ENCODE results near the gene USP10. TPM values are rescaled to one million over a fixed set of nuclear protein-coding genes. Genes with fewer than 3 reads are reported as not detected.

The USP10 gene
- total RNA-seq, 1 experiment from 2014 or later = 203 TPM

DNA sequence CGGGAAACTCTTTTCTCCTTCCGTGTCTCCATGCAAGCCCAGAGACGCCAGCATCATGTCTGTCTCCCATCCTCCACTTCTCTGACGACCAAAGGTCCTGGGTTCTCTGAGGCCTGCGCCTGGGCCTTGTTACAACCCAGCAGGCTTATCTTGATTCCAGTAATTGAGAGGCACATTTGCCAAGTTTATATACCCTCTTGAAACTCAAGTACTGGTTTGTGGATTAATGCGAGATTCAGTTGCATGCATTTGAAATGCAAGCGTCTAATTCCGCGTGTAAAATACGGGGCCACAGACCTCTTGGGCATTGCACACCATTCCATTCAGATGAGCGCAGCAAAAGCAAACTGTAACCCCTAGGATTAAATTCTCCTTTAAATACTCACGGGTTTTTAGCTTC lies 91.3 kb downstream of the USP10 start:
- no peak overlapping the region for H4K91ac ChIP-seq (ENCODE audit: insufficient read length, low read depth, low read length)
- H3K27ac Mint-ChIP-seq = no peak overlapping the region
- no peaks in the 10 kb centered on the region for H3K9me3 ChIP-seq (ENCODE audit: control insufficient read depth, low read depth, low read length)
- H4K8ac ChIP-seq (replicated peaks; ENCODE audit: insufficient read length, low read depth, low read length) = no peak overlapping the region
- no peak overlapping the region for H3K14ac ChIP-seq (ENCODE audit: insufficient read depth, low read length)
- no peak overlapping the region for H3K9ac ChIP-seq (ENCODE audit: extremely low read depth, insufficient read length, low read length)
- H2BK120ac ChIP-seq (ENCODE audit: low read depth, low read length, poor library complexity, severe bottlenecking) = no peak overlapping the region
- H2AK5ac ChIP-seq (ENCODE audit: insufficient read length, low read length) = no peak overlapping the region
- no peaks in the 10 kb centered on the region for H3K27me3 Mint-ChIP-seq (ENCODE audit: low read depth)
- no peak overlapping the region for H3K18ac ChIP-seq (ENCODE audit: insufficient read length, low read depth, low read length)
- no peaks in the 10 kb centered on the region for H3K79me1 ChIP-seq (ENCODE audit: insufficient read depth, low read depth, low read length, poor library complexity, severe bottlenecking)
- no peak for DNase-seq
- H2AFZ ChIP-seq (ENCODE audit: low read length) = no peak overlapping the region
- H3K27ac ChIP-seq (ENCODE audit: insufficient read length, low read depth, low read length) = no peak overlapping the region
- WGBS (ENCODE audit: extremely low coverage, insufficient read length, low lambda C conversion rate) = no CpG with 5 or more reads among the region's 12 CpGs
- no peak overlapping the region for H3K4ac ChIP-seq (ENCODE audit: low read depth, low read length)
- H3K4me2 ChIP-seq (ENCODE audit: insufficient read depth, insufficient read length, low read length) = no peak overlapping the region
- no peak overlapping the region for H3K4me3 Mint-ChIP-seq
- no peak overlapping the region for H3K56ac ChIP-seq (ENCODE audit: insufficient read length, low read depth, low read length)
- 0 out of 4 replicates have a peak, but pooled peaks cover 0 to 4% of the 10 kb centered on the region in 2 experiments for H3K4me1 Mint-ChIP-seq
- no peak for TF ChIP-seq CTCF (conservative IDR thresholded peaks at IDR 0.05)
- no peaks in the 10 kb centered on the region for H3K27me3 ChIP-seq (ENCODE audit: insufficient read depth, low read length)
- no peaks in the 10 kb centered on the region for H3K9me3 Mint-ChIP-seq
- no peak overlapping the region for H4K5ac ChIP-seq (ENCODE audit: insufficient read length, low read depth, low read length)
- no peak overlapping the region for H3T11ph ChIP-seq (ENCODE audit: low read length)
- H2BK20ac ChIP-seq (ENCODE audit: low read depth, low read length, poor library complexity, severe bottlenecking) = no peak overlapping the region
- no peak overlapping the region for H2BK5ac ChIP-seq (ENCODE audit: insufficient read length, low read length)
- no peaks in the 10 kb centered on the region for H3K4me1 ChIP-seq (ENCODE audit: insufficient read depth, low read length)
- H3K79me2 ChIP-seq (ENCODE audit: insufficient read depth, low read length) = no peaks in the 10 kb centered on the region
- H3K36me3 Mint-ChIP-seq (ENCODE audit: insufficient read depth in 1 of 3, low read depth in 3 of 3) = no peaks in the 10 kb centered on the region
- no peaks in the 10 kb centered on the region for H3K23me2 ChIP-seq (ENCODE audit: insufficient read length, low read depth, low read length, poor library complexity, severe bottlenecking)
- no peak overlapping the region for H2BK15ac ChIP-seq (ENCODE audit: low read depth, low read length)
- no peaks in the 10 kb centered on the region for H4K20me1 ChIP-seq (ENCODE audit: control insufficient read depth, insufficient read depth, insufficient read length)
- H2BK12ac ChIP-seq (ENCODE audit: insufficient read length, low read depth, low read length) = no peak overlapping the region
- no peak overlapping the region for H3K23ac ChIP-seq (ENCODE audit: insufficient read length, low read depth, low read length)

All from H9 (cell line).